DOHH2 (cell line): Measurements from ENCODE around the gene NEDD4L.

Source experiments
- EZH2phosphoT487 ChIP-seq: fragments of 200-600 bp; sonication (generic); IDR thresholded peaks from 2 replicates; pipeline ENCODE4 v1.6.1; 2017; ENCODE audit warnings: borderline replicate concordance, mild to moderate bottlenecking, antibody characterized with exemption, low read length, moderate library complexity, mixed read lengths
- TF ChIP-seq, protein P1 (sequence below): fragments of 200-600 bp; sonication (generic); IDR thresholded peaks from one replicate; pipeline ENCODE4 v1.5.1; 2014; ENCODE audit warnings: antibody characterized with exemption, mild to moderate bottlenecking, low read depth, low read length; ENCODE audit not compliant: poor library complexity, severe bottlenecking

DNA sequence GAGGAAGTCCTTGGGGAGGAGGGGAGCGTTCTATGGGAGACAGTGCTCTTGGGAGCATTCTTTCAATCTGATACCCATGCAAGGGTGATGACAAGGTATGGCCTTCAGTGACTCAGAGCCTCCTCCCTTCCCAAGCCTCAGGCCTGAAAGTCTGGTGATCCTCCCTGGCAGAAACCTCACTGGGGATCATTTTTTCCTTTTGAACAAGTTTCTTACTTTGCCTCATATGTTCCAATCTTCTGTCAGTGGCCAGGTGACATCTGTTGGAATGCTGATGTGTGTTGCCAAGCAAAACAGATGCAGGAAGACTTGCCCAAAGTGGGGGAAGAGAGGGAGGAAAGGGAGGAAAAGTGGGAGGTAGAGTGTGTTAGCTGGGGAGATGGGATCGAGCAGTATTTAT, 224.8 kb downstream of the NEDD4L start:
- TF ChIP-seq, protein P1, sequence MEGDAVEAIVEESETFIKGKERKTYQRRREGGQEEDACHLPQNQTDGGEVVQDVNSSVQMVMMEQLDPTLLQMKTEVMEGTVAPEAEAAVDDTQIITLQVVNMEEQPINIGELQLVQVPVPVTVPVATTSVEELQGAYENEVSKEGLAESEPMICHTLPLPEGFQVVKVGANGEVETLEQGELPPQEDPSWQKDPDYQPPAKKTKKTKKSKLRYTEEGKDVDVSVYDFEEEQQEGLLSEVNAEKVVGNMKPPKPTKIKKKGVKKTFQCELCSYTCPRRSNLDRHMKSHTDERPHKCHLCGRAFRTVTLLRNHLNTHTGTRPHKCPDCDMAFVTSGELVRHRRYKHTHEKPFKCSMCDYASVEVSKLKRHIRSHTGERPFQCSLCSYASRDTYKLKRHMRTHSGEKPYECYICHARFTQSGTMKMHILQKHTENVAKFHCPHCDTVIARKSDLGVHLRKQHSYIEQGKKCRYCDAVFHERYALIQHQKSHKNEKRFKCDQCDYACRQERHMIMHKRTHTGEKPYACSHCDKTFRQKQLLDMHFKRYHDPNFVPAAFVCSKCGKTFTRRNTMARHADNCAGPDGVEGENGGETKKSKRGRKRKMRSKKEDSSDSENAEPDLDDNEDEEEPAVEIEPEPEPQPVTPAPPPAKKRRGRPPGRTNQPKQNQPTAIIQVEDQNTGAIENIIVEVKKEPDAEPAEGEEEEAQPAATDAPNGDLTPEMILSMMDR = no peak
- TF ChIP-seq EZH2phosphoT487 = no peak
